GM18858 (cell line): ENCODE measurements around the gene KNDC1.
"Not testable (repeated sequence)": the region's sequence is repeated elsewhere in the genome, so short reads cannot be mapped to it uniquely, and the experiment has no call there.

Experiments
- ATAC-seq: cut with Tn5 transposase; IDR thresholded peaks from one replicate; pipeline ENCODE4 v1.9.1; 2021; ENCODE audit not compliant: unreplicated experiment

Gene KNDC1

GRCh38 chr10:133215586-133215985 lies 55.6 kb downstream of the KNDC1 start:
- ATAC-seq = no peak

GRCh38 chr10:133216776-133217175 lies 56.8 kb downstream of the KNDC1 start:
- ATAC-seq = no peak

DNA sequence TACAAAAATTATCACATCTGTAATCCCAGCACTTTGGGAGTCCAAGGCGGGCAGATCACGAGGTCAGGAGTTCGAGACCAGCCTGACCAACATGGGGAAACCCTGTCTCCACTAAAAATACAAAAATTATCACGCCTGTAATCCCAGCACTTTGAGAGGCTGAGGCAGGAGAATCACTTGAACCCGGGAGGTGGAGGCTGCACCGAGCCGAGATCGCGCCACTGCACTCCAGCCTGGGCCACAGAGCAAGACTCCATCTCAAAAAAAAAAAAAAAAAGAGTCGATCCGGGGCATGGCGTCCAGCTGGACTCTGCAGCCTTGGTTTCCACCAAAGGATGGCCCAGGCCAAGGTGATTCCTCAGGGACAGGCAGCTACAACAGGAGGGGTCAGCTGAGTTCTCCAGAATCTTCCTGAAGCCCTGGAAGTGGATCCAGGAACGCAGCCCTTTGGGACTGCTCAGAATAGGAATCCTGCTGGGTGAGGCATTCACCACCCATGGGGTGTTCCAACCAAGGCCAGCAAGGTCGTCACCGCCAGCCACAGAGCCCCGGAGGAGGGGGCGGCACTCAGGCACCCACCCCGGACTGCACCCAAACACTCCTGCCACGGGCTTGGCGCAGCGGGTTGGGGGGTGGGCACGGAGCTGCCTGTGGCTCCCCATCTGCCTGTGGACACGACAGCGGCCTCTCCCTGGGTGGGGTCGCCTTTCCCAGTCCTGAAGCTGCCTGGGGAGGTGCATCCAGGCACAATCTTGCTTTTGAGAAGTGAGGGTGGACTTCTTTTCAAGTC lies 58.0 kb downstream of the KNDC1 start:
- no peak for ATAC-seq

DNA sequence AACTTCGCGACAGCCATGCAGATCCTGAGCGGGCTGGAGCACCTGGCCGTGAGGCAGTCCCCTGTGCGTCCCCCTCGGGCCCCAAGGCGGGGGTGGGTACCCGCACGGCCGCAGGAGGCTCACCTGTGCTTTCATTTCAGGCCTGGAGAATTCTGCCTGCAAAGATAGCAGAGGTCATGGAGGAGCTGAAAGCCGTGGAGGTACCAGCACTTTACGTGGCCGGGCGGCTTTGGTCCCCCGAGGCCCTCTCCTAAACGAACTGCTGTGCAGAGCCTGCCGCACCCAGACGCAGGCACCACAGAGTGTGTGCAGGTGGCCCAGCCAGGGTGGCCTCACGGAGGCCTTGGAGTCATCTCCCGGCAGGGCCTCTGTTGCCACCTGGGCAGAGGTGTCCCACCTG lies 58.9 kb downstream of the KNDC1 start:
- no peak for ATAC-seq

- no peak for ATAC-seq
Measured at GRCh38 chr10:133219782-133220181, 59.8 kb downstream of the KNDC1 start.

DNA sequence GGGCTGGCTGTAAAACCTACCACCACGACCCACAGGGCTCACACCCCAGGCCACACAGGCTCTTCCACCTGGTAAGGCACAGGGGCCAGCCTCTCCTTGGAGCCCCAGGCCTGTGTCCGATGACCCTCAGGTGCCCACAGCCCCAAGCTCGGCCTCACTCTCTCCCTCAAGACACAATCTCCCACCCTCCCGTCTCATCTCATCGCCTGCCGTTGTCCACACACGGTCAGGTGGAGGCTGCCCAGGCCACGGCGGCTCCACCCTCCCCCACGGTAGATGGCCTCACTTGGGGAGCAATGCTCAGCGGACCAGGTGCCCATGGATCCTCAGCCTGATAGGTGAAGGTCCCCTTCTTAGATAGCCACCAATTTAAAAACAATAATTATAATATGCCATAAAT lies 61.3 kb downstream of the KNDC1 start:
- ATAC-seq = no peak

- not testable (repeated sequence) for ATAC-seq
Measured at GRCh38 chr10:133221756-133222155, 61.7 kb downstream of the KNDC1 start.

DNA sequence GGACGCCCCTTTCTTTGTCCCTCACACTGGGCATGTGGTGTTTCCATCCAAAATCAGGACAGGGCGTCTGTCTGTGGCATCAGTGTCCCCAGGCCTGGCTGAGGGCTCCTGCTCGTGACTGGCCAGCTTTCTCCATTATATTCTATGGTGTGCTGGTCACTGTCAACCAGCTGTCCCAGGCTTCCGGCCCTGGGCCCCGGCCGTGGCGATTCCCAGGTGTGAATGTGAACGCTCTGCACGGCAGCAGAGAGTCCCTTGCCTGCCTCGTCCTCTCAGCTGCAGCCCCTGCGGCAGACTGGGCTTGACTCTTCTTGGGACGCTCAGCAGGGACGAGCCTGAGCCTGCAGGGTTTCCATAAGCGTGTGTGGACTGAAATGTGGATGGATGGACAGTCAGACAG lies 64.1 kb downstream of the KNDC1 start:
- no peak for ATAC-seq

GRCh38 chr10:133224756-133225372 lies 64.8 kb downstream of the KNDC1 start:
- ATAC-seq = no peak

DNA sequence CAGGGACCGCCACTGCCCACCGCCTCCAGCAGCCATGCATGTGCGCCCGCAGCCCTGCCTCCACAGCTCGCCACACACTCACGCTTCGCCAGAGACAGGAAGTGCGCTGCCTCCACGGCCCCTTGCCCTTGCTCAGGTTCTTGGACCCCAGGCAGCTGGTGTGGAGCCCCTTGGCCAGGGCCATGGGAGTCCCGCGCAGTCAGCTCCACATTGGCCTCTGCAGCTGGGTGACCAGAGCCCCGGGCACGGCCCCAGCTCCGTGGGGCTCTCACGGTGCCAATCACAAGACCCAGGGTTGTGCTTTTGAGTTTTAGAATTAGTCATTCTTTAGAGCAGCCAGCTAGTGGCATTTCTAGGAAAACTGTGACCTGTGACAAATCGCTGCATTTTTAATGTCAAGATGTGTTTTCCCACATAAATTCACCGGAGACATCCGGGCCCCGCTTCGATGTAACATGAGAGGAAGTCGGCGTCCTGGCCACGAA lies 65.7 kb downstream of the KNDC1 start:
- no peak for ATAC-seq

DNA sequence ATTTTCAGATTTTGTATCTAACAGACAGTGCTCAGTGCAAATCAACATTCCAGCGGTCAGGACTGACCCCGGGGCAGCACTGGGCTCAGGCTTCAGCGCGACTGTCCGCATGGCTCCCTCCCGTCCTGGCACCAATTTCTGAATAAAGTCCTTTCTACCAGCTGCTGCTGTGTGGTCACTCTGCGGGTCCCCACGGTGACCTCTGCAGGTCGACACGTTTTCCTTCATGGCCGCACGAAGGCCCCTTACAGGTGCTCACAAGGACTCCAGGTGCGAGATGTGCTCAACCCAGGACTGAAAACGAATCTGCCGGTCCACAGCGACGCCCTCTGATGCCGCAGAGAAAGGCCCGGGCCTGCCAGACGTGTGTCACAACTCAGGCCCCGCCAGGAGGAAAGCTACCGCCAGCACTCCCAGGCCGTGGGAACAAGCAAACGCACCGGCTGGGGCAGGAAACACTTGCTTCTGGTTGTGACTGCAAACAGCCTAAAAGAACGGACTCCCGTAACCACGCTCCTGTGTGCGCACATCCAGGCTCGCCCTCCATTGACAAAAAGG lies 66.3 kb downstream of the KNDC1 start:
- ATAC-seq = no peak

DNA sequence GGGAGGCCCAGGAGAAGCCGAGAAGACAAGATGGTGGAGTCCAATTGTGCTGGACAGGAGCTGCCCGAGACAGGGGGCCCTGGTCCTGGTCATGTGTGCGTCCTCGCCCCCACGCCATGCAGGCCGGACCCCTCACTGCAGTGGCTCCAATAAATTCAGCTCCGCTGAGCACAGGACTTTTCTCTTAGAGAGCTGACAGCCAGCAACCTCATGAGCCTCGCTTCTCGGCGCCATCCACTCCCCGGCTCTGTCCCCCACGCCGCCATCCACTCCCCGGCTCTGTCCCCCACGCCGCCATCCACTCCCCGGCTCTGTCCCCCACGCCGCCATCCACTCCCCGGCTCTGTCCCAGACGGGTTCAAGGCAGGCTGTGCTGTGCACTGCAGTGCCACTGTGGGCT lies 67.2 kb downstream of the KNDC1 start:
- ATAC-seq = no peak

- no peak for ATAC-seq
Measured at GRCh38 chr10:133229265-133230043, 69.4 kb downstream of the KNDC1 start.

GRCh38 chr10:133230044-133230361 lies 70.0 kb downstream of the KNDC1 start, which contains the start of gene UTF1:
Gene UTF1, plus strand, starts transcription at chr10:133230217. Its CDS starts 72 bp downstream, at chr10:133230289.
- ATAC-seq = no peak

DNA sequence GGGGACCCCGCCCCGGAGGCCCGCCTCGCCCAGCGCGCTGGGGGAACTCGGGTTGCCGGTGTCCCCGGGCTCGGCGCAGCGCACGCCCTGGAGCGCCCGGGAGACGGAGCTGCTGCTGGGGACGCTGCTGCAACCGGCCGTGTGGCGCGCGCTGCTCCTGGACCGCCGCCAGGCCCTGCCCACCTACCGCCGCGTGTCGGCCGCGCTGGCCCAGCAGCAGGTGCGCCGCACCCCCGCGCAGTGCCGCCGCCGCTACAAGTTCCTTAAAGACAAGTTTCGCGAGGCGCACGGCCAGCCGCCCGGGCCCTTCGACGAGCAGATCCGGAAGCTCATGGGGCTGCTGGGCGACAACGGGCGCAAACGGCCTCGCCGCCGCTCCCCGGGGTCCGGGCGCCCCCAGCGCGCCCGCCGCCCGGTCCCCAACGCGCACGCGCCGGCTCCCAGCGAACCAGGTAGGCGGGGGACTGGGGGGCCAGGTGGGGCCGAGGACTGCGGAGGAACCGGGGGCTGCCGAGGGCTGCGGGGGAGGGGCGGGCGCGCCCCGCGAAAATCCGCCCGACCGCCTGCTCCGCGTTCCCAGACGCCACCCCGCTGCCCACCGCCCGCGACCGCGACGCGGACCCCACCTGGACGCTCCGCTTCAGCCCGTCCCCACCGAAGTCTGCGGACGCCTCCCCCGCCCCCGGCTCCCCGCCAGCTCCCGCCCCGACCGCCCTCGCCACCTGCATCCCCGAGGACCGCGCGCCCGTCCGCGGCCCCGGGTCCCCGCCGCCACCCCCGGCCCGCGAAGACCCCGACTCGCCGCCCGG lies 70.6 kb downstream of the KNDC1 start:
- no peak for ATAC-seq

- no peak for ATAC-seq
Measured at GRCh38 chr10:133231244-133231945, 71.4 kb downstream of the KNDC1 start.

- no peak for ATAC-seq
Measured at GRCh38 chr10:133231946-133232574, 72.0 kb downstream of the KNDC1 start.

GRCh38 chr10:133234796-133235195 lies 74.8 kb downstream of the KNDC1 start:
- ATAC-seq = not testable (repeated sequence)

GRCh38 chr10:133235265-133235855 lies 75.3 kb downstream of the KNDC1 start:
- ATAC-seq = no peak
